Heart left ventricle (tissue), 13 donors: ENCODE measurements around the gene NHSL2.

Source experiments
- CTCF ChIP-seq, 12 donors: fragments of 200-600 bp; sonication (generic) in 4 of 12; IDR thresholded peaks; one replicate each; pipeline versions ENCODE4 v1.5.0 to v1.8.0; 2018 to 2022; ENCODE audit warnings: antibody characterized with exemption in 12 of 12, mild to moderate bottlenecking in 5 of 12
- POLR2A ChIP-seq, 2 donors: fragments of 450-650 bp; IDR thresholded peaks; one replicate each; pipeline ENCODE4 v1.6.1; 2017; ENCODE audit warnings: antibody characterized with exemption in 2 of 2, mild to moderate bottlenecking in 2 of 2, moderate library complexity in 2 of 2
- donor health status: ischemic (EF 13 %, LVEDD 7.1; RV severe dilation, severe dysfunction).
- donor health status: DM: no; HTN: yes; CAD: no.
- donor health status: DM: no; HTN: no; CAD: no.
- donor health status: ischemic (EF 25% LVEDD 6.9; RV normal size, moderate dysfunction).
- donor health status: ischemic (EF 25% LVEDD 5.7; RV mildly dilated, moderate dysfunction).
- donor health status: ischemic (EF 35%, LVEDD 5.7; RV mildly dilated, moderate dysfunction).
- donor health status: nonischemic (EF 11% LVEDD 7.7; RV severe dilation, severe dysfunction).
- donor health status: DM: yes; HTN: yes; CAD: no.
- donor health status: PGD.
- donor health status: ischemic (EF 29% LVEDD 5.4; RV normal size, mild dysfunction).
- donor health status: nonischemic (EF 23%, LVEDD 6.1; RV moderate dilation, normal function).

GRCh38 chrX:72113461-72113860, 202.8 kb downstream of the NHSL2 start:
- TF ChIP-seq POLR2A (IDR thresholded peaks at IDR 0.05), result no peak
- TF ChIP-seq CTCF (IDR thresholded peaks at IDR 0.05), result no peak
